ENCODE data around the gene SLX4.
"Not testable (repeated sequence)": the region's sequence is repeated elsewhere in the genome, so short reads cannot be mapped to it uniquely, and the experiment has no call there.

Gene SLX4

DNA sequence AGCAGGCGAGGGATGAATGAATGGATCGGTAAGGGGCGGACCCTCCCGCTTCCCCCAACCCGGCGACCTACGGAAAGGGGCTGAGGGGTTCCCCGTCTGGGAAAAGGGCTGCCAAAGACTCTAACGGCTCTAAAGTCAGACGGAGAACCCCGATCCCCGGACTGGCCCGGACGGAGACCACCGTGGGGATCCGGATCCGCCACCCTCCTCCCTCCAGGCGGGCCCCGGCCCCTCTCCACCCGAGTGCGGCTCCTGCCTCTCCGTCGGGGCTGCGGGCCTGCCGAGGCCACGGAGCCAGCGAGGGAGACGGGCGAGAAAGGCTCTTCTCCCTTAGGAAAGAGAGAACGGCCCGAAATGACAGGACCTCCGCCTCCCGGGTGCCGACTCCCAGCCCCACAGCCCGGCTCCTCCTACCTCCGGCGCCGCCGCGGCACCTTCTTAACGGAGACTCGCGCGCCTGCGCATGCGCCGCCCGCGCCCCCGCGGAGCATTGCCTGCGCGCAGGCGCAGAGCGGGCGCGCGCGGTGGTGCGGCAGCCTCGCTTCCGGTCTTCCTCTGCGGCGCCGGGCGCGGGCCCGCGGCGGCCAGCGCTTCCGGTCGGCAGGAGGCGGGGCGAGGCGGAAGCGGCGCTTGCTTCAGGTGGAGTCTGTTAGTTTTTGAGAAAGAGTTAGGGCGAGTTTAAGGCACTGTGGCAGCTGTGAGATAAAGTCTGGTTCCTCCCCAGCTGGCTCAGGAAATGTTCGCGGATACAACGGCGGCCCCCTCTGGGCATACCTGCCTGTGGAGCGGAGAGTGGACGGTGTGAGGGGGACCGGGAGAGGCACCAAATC lies at the start of gene SLX4:
SLX4 (minus strand) TSS at position 461 of the 830 bp plus-strand sequence. CDS start 2,642 bp downstream, outside the sequence.
- H3K4me3 ChIP-seq (ENCODE audit: control insufficient read depth, low read depth, low read length): peak within 1 kb of the TSS; percentile 80
- TF ChIP-seq, protein P1, sequence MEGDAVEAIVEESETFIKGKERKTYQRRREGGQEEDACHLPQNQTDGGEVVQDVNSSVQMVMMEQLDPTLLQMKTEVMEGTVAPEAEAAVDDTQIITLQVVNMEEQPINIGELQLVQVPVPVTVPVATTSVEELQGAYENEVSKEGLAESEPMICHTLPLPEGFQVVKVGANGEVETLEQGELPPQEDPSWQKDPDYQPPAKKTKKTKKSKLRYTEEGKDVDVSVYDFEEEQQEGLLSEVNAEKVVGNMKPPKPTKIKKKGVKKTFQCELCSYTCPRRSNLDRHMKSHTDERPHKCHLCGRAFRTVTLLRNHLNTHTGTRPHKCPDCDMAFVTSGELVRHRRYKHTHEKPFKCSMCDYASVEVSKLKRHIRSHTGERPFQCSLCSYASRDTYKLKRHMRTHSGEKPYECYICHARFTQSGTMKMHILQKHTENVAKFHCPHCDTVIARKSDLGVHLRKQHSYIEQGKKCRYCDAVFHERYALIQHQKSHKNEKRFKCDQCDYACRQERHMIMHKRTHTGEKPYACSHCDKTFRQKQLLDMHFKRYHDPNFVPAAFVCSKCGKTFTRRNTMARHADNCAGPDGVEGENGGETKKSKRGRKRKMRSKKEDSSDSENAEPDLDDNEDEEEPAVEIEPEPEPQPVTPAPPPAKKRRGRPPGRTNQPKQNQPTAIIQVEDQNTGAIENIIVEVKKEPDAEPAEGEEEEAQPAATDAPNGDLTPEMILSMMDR (conservative IDR thresholded peaks at IDR 0.05; ENCODE audit: control insufficient read depth, insufficient read depth, low read depth, low read length): no peak
- DNase-seq (ENCODE audit: low read depth): peak; percentile 84

- no peak overlapping the region for H3K4me3 ChIP-seq (ENCODE audit: control insufficient read depth, low read depth, low read length)
- peak; percentile 37 for DNase-seq (ENCODE audit: low read depth)
- TF ChIP-seq, protein P1 (conservative IDR thresholded peaks at IDR 0.05; ENCODE audit: control insufficient read depth, insufficient read depth, low read depth, low read length): no peak
These were observed 47.8 kb upstream of the SLX4 start for GRCh38 chr16:3659251-3659650.

DNA sequence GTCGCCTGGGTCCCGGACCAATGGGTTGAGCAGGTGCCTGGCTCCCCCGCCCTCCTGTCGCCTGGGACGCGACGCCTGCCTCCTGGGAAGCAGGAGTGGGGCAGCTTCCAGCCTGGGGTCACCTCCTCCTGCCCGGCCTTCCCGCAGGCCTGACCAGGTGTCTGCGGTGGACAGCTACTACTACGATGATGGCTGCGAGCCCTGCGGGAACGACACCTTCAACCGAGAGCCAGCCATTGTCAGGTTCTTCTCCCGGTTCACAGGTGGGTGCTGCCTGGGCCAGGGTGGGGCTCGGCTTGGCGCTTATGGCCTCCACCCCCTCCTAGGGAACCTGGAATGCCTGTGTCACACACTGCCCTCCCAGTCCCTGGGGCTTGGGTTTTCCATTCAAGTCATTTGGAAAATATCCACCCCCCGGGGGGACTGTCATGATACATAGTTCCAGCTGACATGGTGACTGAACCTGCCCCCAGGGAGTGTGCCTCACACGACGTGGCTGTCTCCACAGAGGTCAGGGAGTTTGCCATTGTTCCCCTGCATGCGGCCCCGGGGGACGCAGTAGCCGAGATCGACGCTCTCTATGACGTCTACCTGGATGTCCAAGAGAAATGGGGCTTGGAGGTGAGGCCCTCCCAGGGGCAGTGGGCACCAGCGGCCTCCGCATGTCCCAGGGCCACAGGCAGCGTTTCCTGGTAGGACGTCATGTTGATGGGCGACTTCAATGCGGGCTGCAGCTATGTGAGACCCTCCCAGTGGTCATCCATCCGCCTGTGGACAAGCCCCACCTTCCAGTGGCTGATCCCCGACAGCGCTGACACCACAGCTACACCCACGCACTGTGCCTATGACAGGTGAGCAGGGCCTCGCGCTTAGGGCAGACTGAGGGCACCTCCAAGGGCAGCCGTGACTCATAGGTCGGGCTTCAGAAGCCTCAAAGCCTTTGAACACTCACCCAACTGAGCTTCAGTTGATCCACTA lies 45.4 kb upstream of the SLX4 start:
- DNase-seq (ENCODE audit: low read depth): peak; percentile 5
- TF ChIP-seq, protein P1 (conservative IDR thresholded peaks at IDR 0.05; ENCODE audit: control insufficient read depth, insufficient read depth, low read depth, low read length): no peak
- no peak overlapping the region for H3K4me3 ChIP-seq (ENCODE audit: control insufficient read depth, low read depth, low read length)

- not testable (repeated sequence) for DNase-seq (ENCODE audit: low read depth); H3K4me3 ChIP-seq (ENCODE audit: control insufficient read depth, low read depth, low read length)
These were observed 44.7 kb upstream of the SLX4 start for GRCh38 chr16:3656160-3656490.

GRCh38 chr16:3655396-3656159 lies 44.2 kb upstream of the SLX4 start:
- H3K4me3 ChIP-seq (ENCODE audit: control insufficient read depth, low read depth, low read length): no peak overlapping the region
- no peak for DNase-seq (ENCODE audit: low read depth)
- TF ChIP-seq, protein P1 (conservative IDR thresholded peaks at IDR 0.05; ENCODE audit: control insufficient read depth, insufficient read depth, low read depth, low read length): no peak

DNA sequence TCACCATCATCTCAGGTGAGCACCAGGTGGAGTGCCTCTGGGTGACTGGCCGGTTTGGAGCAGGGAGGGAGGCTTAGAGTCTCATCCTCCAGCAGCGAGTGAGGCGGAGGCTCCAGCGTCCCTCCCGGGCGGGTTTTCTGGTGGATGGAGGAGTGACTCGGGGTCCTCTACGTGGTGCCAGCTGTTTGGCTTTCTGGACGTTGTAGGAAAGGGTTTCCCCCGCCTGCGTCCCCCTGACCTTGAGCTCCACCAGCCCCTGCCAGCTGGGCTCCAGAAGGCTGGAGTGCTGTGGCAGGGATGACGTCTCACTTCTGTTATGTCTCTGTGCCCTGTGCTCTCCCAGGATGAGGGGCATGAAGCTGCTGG lies 43.6 kb upstream of the SLX4 start:
- TF ChIP-seq, protein P1 (conservative IDR thresholded peaks at IDR 0.05; ENCODE audit: control insufficient read depth, insufficient read depth, low read depth, low read length): no peak
- no peak for DNase-seq (ENCODE audit: low read depth)
- H3K4me3 ChIP-seq (ENCODE audit: control insufficient read depth, low read depth, low read length): no peak overlapping the region

All from fibroblast of mammary gland (primary cell).